ENCODE measurements around the gene CD22. TPM values are rescaled to one million over a fixed set of nuclear protein-coding genes. Genes with fewer than 3 reads are reported as not detected.

Gene CD22
- total and polyA plus RNA-seq, 2 of the 13 experiments (the other 11 are each of a cell fraction or from before 2014, with no cell fraction given) = 0.71 to 1.7 TPM

GRCh38 chr19:35350591-35350990, 21.6 kb downstream of the CD22 start:
- ChIA-PET POLR2A (no interaction called here), CTCF (ENCODE audit: low intra/inter-chr PET ratio, low total read pairs) (no interaction called here)
- ATAC-seq = no peak
- BruUV-seq (replicated peaks) = no TSS peak
- Histone ChIP-seq H2AFZ (ENCODE audit: low read length) (no peak overlapping the region), H4K20me1 (ENCODE audit: insufficient read depth, low read length) (no peaks in the 10 kb centered on the region), H3K4me2 (ENCODE audit: low read depth, low read length) (no peak overlapping the region), H3K27me3 (ENCODE audit: control insufficient read depth in 1 of 2, insufficient read depth in 2 of 2, low read length in 2 of 2) (0 out of 5 replicates have a peak, but pooled peaks cover 0 to 1% of the 10 kb centered on the region in 2 experiments), H3K9ac (ENCODE audit: insufficient read depth, low read depth, low read length) (no peak overlapping the region), H3K4me3 (replicated peaks in 1 of 3; ENCODE audit: insufficient read depth in 1 of 3, low read depth in 2 of 3, low read length in 3 of 3) (no peak overlapping the region), H3K4me1 (ENCODE audit: insufficient read depth, low read length) (peaks cover 67% of the 10 kb centered on the region), H3K79me2 (ENCODE audit: insufficient read depth, low read length) (no peaks in the 10 kb centered on the region), H3K27ac (ENCODE audit: extremely low read length, insufficient read depth, low read length) (no peak overlapping the region), H3K36me3 (replicated peaks in 1 of 2; ENCODE audit: control insufficient read depth in 1 of 2, insufficient read depth in 2 of 2, low read length in 2 of 2) (no peaks in the 10 kb centered on the region), H3K9me3 (ENCODE audit: low read length) (no peaks in the 10 kb centered on the region)
- no peak for DNase-seq (ENCODE audit: low spot score)
- intact Hi-C loops (cut with micrococcal nuclease; ENCODE audit: unreplicated experiment) = loop anchor here (5.0 kb wide), 1 partner anchor 47 kb away; no protein-coding TSS in a partner anchor
- WGBS (ENCODE audit: low lambda C conversion rate) = 75% methylated on average over 6 of the region's 7 CpGs
- no peak for FAIRE-seq
- in situ Hi-C loops (cut with HindIII; ENCODE audit: extremely low pct_ligation_motif_present, low pct_unique_long_range_greater_than_20kb) = loop anchor here (5.0 kb wide), 1 partner anchor 117 kb away; no protein-coding TSS in a partner anchor
- no peak for TF ChIP-seq ZFP36 (IDR thresholded peaks at IDR 0.05; ENCODE audit: borderline replicate concordance, low read depth, low read length, partially characterized antibody)
- TF ChIP-seq FOXP4 (CRISPR knock-in tag; IDR thresholded peaks at IDR 0.05) = no peak
- no peak for TF ChIP-seq ATF5 (CRISPR knock-in tag; IDR thresholded peaks at IDR 0.05; ENCODE audit: low read depth)
- no peak for TF ChIP-seq ZNF777 (CRISPR knock-in tag; IDR thresholded peaks at IDR 0.05)
- TF ChIP-seq SSRP1 (CRISPR knock-in tag; IDR thresholded peaks at IDR 0.05) = no peak
- no peak for TF ChIP-seq CHD4 (IDR thresholded peaks at IDR 0.05; ENCODE audit: borderline replicate concordance, low read length)
- TF ChIP-seq ZNF296 (CRISPR knock-in tag; conservative IDR thresholded peaks at IDR 0.05) = no peak
- no peak for TF ChIP-seq ZNF639 (CRISPR knock-in tag; conservative IDR thresholded peaks at IDR 0.05)
- TF ChIP-seq ZFP37 (CRISPR knock-in tag; IDR thresholded peaks at IDR 0.05; ENCODE audit: borderline replicate concordance) = no peak

All from HepG2 (cell line).